HepG2 (cell line): Measurements from ENCODE around the gene SLX9. TPM values are rescaled to one million over a fixed set of nuclear protein-coding genes. Genes with fewer than 3 reads are reported as not detected.
A peak's percentile ranks its signal among the peaks of the same experiment; 100 is the strongest.

Experiments used
- ASH2L ChIP-seq: fragments of 300-600, 200-600 bp; sonication (generic); IDR thresholded peaks from 2 replicates; pipeline ENCODE4 v1.7.0; 2017; ENCODE audit warnings: low read depth, mild to moderate bottlenecking, moderate library complexity, mixed read lengths, low read length; ENCODE audit not compliant: insufficient read length
- CREB3 ChIP-seq: sonication (generic); formaldehyde crosslinking; IDR thresholded peaks from 2 replicates; pipeline ENCODE4 v1.5.0; 2020; ENCODE audit warnings: missing genetic modification reagents
- ELF4 ChIP-seq: sonication (generic); formaldehyde crosslinking; IDR thresholded peaks from 2 replicates; pipeline ENCODE4 v1.5.0; 2020; ENCODE audit warnings: missing genetic modification reagents, mild to moderate bottlenecking, moderate library complexity, borderline replicate concordance
- ESRRA ChIP-seq: sonication (generic); formaldehyde crosslinking; IDR thresholded peaks from 2 replicates; pipeline ENCODE4 v1.5.1; 2020; ENCODE audit warnings: mild to moderate bottlenecking, low read depth, missing genetic modification reagents
- HNRNPLL ChIP-seq: fragments of 200-400 bp; formaldehyde crosslinking; IDR thresholded peaks from 2 replicates; pipeline ENCODE4 v1.6.1; 2017; ENCODE audit warnings: mild to moderate bottlenecking, low read depth, low read length; ENCODE audit not compliant: poor library complexity, severe bottlenecking
- MXD1 ChIP-seq: sonication (generic); formaldehyde crosslinking; IDR thresholded peaks from 2 replicates; pipeline ENCODE4 v1.4.0; 2020; ENCODE audit warnings: mild to moderate bottlenecking, missing genetic modification reagents
- NFIC ChIP-seq: IDR thresholded peaks from 2 replicates; pipeline ENCODE4 v1.6.1; 2012; ENCODE audit warnings: mild to moderate bottlenecking, low read length, inconsistent platforms
- NR2C2 ChIP-seq: sonication (generic); formaldehyde crosslinking; IDR thresholded peaks from 2 replicates; pipeline ENCODE4 v1.4.0; 2020; ENCODE audit warnings: missing genetic modification reagents, mild to moderate bottlenecking, moderate library complexity, borderline replicate concordance
- NR2F2 ChIP-seq: IDR thresholded peaks from 2 replicates; pipeline ENCODE4 v1.6.1; 2012; ENCODE audit warnings: low read depth, inconsistent platforms, borderline replicate concordance
- PATZ1 ChIP-seq: sonication (generic); formaldehyde crosslinking; IDR thresholded peaks from 2 replicates; pipeline ENCODE4 v1.4.0; 2020; ENCODE audit warnings: missing genetic modification reagents
- RBFOX2 ChIP-seq: fragments of 200-400 bp; formaldehyde crosslinking; IDR thresholded peaks from 2 replicates; pipeline ENCODE4 v1.6.1; 2017; ENCODE audit warnings: low read depth, mild to moderate bottlenecking, low read length
- TBX2 ChIP-seq: sonication (generic); formaldehyde crosslinking; IDR thresholded peaks from 2 replicates; pipeline ENCODE4 v1.5.0; 2020; ENCODE audit warnings: missing genetic modification reagents, mild to moderate bottlenecking, borderline replicate concordance
- ZBED4 ChIP-seq: sonication (generic); formaldehyde crosslinking; IDR thresholded peaks from 2 replicates; pipeline ENCODE4 v1.4.0; 2020; ENCODE audit warnings: missing genetic modification reagents, borderline replicate concordance
- ZNF205 ChIP-seq: IDR thresholded peaks from 2 replicates; pipeline ENCODE4 v1.6.1; 2018; ENCODE audit warnings: missing biosample characterization, missing genetic modification reagents
- ZNF501 ChIP-seq: sonication (generic); formaldehyde crosslinking; IDR thresholded peaks from 2 replicates; pipeline ENCODE4 v1.5.1; 2020; ENCODE audit warnings: mild to moderate bottlenecking, moderate library complexity, missing genetic modification reagents
- ZNF556 ChIP-seq: sonication (generic); formaldehyde crosslinking; IDR thresholded peaks from 2 replicates; pipeline ENCODE4 v1.4.0; 2020; ENCODE audit warnings: mild to moderate bottlenecking, missing genetic modification reagents, borderline replicate concordance
- ZNF761 ChIP-seq: sonication (generic); formaldehyde crosslinking; conservative IDR thresholded peaks from 2 replicates; pipeline ENCODE4 v1.4.0; 2020; ENCODE audit warnings: mild to moderate bottlenecking, missing genetic modification reagents
- ZNF883 ChIP-seq: sonication (generic); formaldehyde crosslinking; IDR thresholded peaks from 2 replicates; pipeline ENCODE4 v1.5.1; 2020; ENCODE audit warnings: mild to moderate bottlenecking, missing genetic modification reagents; ENCODE audit errors: not compliant biosample characterization
- ZSCAN9 ChIP-seq: IDR thresholded peaks from 2 replicates; pipeline ENCODE4 v1.6.1; 2016; ENCODE audit warnings: borderline replicate concordance
- polyA plus RNA-seq, 8 experiments: library from polyadenylated mRNA; depleted of rRNA in 3 of 8; stranded (reverse) in 7 of 8; unstranded in 1 of 8; fragments of >200 nt; fragmentation: Illumina TruSeq in 4 of 8; extraction: Trizol in 4 of 8; gene quantifications; 2 replicates each; pipeline versions ENCODE4 v1.2.1 to v1.2.3, GENCODE V29; 2011 to 2016; ENCODE audit warnings: low read depth in 4 of 8, missing spikeins in 1 of 8, mixed read lengths in 1 of 8; ENCODE audit not compliant: insufficient read depth in 1 of 8
- total RNA-seq, 5 experiments: library from RNA; depleted of rRNA; stranded (reverse); fragments of >200 nt; fragmentation: Illumina TruSeq; extraction: Trizol; gene quantifications; 2 replicates each; pipeline ENCODE4 v1.2.3, GENCODE V29; 2016; ENCODE audit warnings: low read depth in 1 of 5

Gene SLX9
- total and polyA plus RNA-seq, 2 of the 13 experiments (the other 11 are each of a cell fraction or from before 2014, with no cell fraction given) = 21.0 to 47.1 TPM

GRCh38 chr21:44982558-44983250 is 42.9 kb downstream of the SLX9 start (continued):
- TF ChIP-seq HNRNPLL = peak; percentile 42
- TF ChIP-seq NR2F2 = no peak
- TF ChIP-seq ZNF761 = no peak; the same call in 1 of the 2 replicates
- TF ChIP-seq ZSCAN9 (CRISPR knock-in tag) = no peak
- TF ChIP-seq ZNF205 (CRISPR knock-in tag) = 0 out of 2 replicates have a peak, but pooled peaks have one; percentile 42
- TF ChIP-seq ZNF501 = peak; percentile 57
- TF ChIP-seq NFIC = no peak
- peak; percentile 44; the same call in 1 of the 2 replicates for TF ChIP-seq TBX2 (CRISPR knock-in tag)
- no peak for TF ChIP-seq RBFOX2
- TF ChIP-seq ZBED4 (CRISPR knock-in tag) = 0 out of 2 replicates have a peak, but pooled peaks have one; percentile 19
- no peak for TF ChIP-seq ASH2L
- 0 out of 2 replicates have a peak, but pooled peaks have one; percentile 28 for TF ChIP-seq NR2C2 (CRISPR knock-in tag)
- no peak for TF ChIP-seq ELF4
- TF ChIP-seq PATZ1 (CRISPR knock-in tag) = peak; percentile 87
- 0 out of 2 replicates have a peak, but pooled peaks have one; percentile 17 for TF ChIP-seq ZNF556 (CRISPR knock-in tag)
- peak; percentile 64 for TF ChIP-seq ESRRA (CRISPR knock-in tag)
- TF ChIP-seq MXD1 = peak; percentile 42; the same call in 1 of the 2 replicates
- TF ChIP-seq CREB3 = no peak
- no peak for TF ChIP-seq ZNF883
